ENCODE results near the gene DCLK1. TPM values are rescaled to one million over a fixed set of nuclear protein-coding genes. Genes with fewer than 3 reads are reported as not detected.

Gene DCLK1
- total RNA-seq, 1 experiment from 2014 or later, result 36.2 TPM

DNA sequence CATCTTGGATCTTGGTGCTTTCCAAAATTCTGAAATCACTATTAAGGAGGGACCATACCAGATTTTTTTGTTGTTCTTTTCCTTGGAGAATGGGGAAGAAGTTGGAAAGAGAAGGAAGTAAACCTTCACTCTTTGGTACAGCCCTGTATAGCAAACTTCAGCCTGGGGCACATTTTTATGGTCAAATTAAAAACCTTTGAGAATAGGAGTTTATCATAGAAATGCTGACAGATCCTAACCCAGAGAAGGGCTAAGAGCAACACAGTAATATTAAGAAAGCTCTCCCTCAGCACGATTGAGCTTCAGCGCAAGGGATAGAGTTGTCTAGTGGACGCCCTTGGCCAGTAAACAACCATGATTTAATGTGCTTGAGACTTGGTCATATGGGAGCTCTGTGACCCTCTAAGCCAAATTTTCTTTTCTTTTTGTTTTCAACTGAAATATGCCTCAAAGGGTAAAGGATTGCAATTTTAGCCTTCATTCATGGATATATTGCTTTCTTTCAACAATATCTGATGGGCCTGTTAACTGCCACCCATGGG is 360.4 kb downstream of the DCLK1 start:
- no peak overlapping the region for H3K18ac ChIP-seq (ENCODE audit: insufficient read length, low read depth, low read length)
- no peaks in the 10 kb centered on the region for H3K27me3 Mint-ChIP-seq (ENCODE audit: low read depth)
- H2AK5ac ChIP-seq (ENCODE audit: insufficient read length, low read length), result no peak overlapping the region
- no peak overlapping the region for H2BK12ac ChIP-seq (ENCODE audit: insufficient read length, low read depth, low read length)
- no peak overlapping the region for H2BK5ac ChIP-seq (ENCODE audit: insufficient read length, low read length)
- no peaks in the 10 kb centered on the region for H3K79me2 ChIP-seq (ENCODE audit: insufficient read depth, low read length)
- no peak overlapping the region for H4K8ac ChIP-seq (replicated peaks; ENCODE audit: insufficient read length, low read depth, low read length)
- H3K23me2 ChIP-seq (ENCODE audit: insufficient read length, low read depth, low read length, poor library complexity, severe bottlenecking), result no peaks in the 10 kb centered on the region
- no peaks in the 10 kb centered on the region for H3K9me3 ChIP-seq (ENCODE audit: control insufficient read depth, low read depth, low read length)
- no peak overlapping the region for H3K4ac ChIP-seq (ENCODE audit: low read depth, low read length)
- no peak overlapping the region for H3K23ac ChIP-seq (ENCODE audit: insufficient read length, low read depth, low read length)
- H3K9me3 Mint-ChIP-seq, result no peaks in the 10 kb centered on the region; a peak in 1 of 5 replicates
- no peak overlapping the region for H3K27ac ChIP-seq (ENCODE audit: insufficient read length, low read depth, low read length)
- no peak overlapping the region for H2AFZ ChIP-seq (ENCODE audit: low read length)
- no peak for DNase-seq
- H3K56ac ChIP-seq (ENCODE audit: insufficient read length, low read depth, low read length), result no peak overlapping the region
- no peak overlapping the region for H3K14ac ChIP-seq (ENCODE audit: insufficient read depth, low read length)
- WGBS (ENCODE audit: extremely low coverage, insufficient read length, low lambda C conversion rate), result no CpG with 5 or more reads among the region's 3 CpGs
- no peak overlapping the region for H3K4me2 ChIP-seq (ENCODE audit: insufficient read depth, insufficient read length, low read length)
- H3K4me1 Mint-ChIP-seq, result peaks cover 5 to 6% of the 10 kb centered on the region in 2 experiments; a peak in 3 of 4 replicates
- H2BK120ac ChIP-seq (ENCODE audit: low read depth, low read length, poor library complexity, severe bottlenecking), result no peak overlapping the region
- H3K36me3 Mint-ChIP-seq (ENCODE audit: insufficient read depth in 1 of 3, low read depth in 3 of 3), result no peaks in the 10 kb centered on the region
- no peaks in the 10 kb centered on the region for H3K79me1 ChIP-seq (ENCODE audit: insufficient read depth, low read depth, low read length, poor library complexity, severe bottlenecking)
- no peak overlapping the region for H4K5ac ChIP-seq (ENCODE audit: insufficient read length, low read depth, low read length)
- no peaks in the 10 kb centered on the region for H4K20me1 ChIP-seq (ENCODE audit: control insufficient read depth, insufficient read depth, insufficient read length)
- H3K4me3 Mint-ChIP-seq, result no peak overlapping the region
- H3K27ac Mint-ChIP-seq, result no peak overlapping the region
- no peaks in the 10 kb centered on the region for H3K27me3 ChIP-seq (ENCODE audit: insufficient read depth, low read length)
- no peak overlapping the region for H2BK15ac ChIP-seq (ENCODE audit: low read depth, low read length)
- TF ChIP-seq, protein P1, sequence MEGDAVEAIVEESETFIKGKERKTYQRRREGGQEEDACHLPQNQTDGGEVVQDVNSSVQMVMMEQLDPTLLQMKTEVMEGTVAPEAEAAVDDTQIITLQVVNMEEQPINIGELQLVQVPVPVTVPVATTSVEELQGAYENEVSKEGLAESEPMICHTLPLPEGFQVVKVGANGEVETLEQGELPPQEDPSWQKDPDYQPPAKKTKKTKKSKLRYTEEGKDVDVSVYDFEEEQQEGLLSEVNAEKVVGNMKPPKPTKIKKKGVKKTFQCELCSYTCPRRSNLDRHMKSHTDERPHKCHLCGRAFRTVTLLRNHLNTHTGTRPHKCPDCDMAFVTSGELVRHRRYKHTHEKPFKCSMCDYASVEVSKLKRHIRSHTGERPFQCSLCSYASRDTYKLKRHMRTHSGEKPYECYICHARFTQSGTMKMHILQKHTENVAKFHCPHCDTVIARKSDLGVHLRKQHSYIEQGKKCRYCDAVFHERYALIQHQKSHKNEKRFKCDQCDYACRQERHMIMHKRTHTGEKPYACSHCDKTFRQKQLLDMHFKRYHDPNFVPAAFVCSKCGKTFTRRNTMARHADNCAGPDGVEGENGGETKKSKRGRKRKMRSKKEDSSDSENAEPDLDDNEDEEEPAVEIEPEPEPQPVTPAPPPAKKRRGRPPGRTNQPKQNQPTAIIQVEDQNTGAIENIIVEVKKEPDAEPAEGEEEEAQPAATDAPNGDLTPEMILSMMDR (conservative IDR thresholded peaks at IDR 0.05), result no peak
- no peak overlapping the region for H4K91ac ChIP-seq (ENCODE audit: insufficient read length, low read depth, low read length)
- no peak overlapping the region for H3K9ac ChIP-seq (ENCODE audit: extremely low read depth, insufficient read length, low read length)
- H3K4me1 ChIP-seq (ENCODE audit: insufficient read depth, low read length), result no peaks in the 10 kb centered on the region
- H3T11ph ChIP-seq (ENCODE audit: low read length), result no peak overlapping the region
- H2BK20ac ChIP-seq (ENCODE audit: low read depth, low read length, poor library complexity, severe bottlenecking), result no peak overlapping the region
